Neutrophil (primary cell): ENCODE data around the gene BHMT.

ENCODE experiments used
- H3K27ac ChIP-seq: fragments of 200-600 bp; sonication (generic); 2 replicates; pipeline ENCODE4 v1.5.1; 2016; ENCODE audit warnings: mild to moderate bottlenecking, moderate library complexity
- H3K27me3 ChIP-seq: fragments of 200-600 bp; sonication (generic); 2 replicates; pipeline ENCODE4 v1.6.0; 2016; ENCODE audit warnings: mild to moderate bottlenecking
- H3K36me3 ChIP-seq: fragments of 200-600 bp; sonication (generic); 2 replicates; pipeline ENCODE4 v1.5.1; 2017
- H3K4me1 ChIP-seq, 2 experiments: fragments of 200-600 bp in 1 of 2; sonication (generic) in 1 of 2; 1 replicate in 1 of 2; 2 replicates in 1 of 2; pipeline versions ENCODE4 v1.5.1 to v1.6.1; 2013 to 2016; ENCODE audit warnings: low read depth in 1 of 2, low read length in 1 of 2, mild to moderate bottlenecking in 1 of 2, moderate library complexity in 1 of 2; ENCODE audit not compliant: control insufficient read depth in 1 of 2, insufficient read depth in 1 of 2
- H3K4me3 ChIP-seq, 2 experiments: fragments of 200-600 bp in 1 of 2; sonication (generic) in 1 of 2; 1 replicate in 1 of 2; 2 replicates in 1 of 2; pipeline ENCODE4 v1.5.1; 2013 to 2016; ENCODE audit warnings: low read depth in 1 of 2, low read length in 1 of 2, mild to moderate bottlenecking in 1 of 2, moderate library complexity in 1 of 2
- H3K9me3 ChIP-seq: fragments of 200-600 bp; sonication (generic); 2 replicates; pipeline ENCODE4 v1.5.1; 2016
- CTCF ChIP-seq: fragments of 200-600 bp; sonication (generic); IDR thresholded peaks from 2 replicates; pipeline ENCODE4 v1.5.1; 2016; ENCODE audit warnings: antibody characterized with exemption

Gene BHMT

DNA sequence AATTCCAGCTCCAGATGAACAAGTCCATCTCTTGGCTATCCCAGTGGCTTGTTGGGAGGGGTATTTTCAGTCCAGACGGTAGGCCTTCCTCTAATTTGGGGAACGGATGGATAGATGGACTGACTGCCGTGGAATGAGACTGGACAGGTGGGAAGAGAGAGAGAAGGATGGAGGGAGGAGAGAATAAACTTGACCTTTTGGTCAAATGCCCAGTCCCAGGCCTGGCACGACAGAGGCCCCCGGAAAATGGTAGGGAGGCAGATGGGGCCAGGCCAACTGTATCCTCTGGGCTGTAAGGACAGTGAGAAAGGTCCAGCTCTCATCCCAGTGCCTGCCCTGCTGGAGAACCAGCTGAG is 1.1 kb downstream of the BHMT start:
- Histone ChIP-seq H3K4me3 (no peak overlapping the region), H3K4me1 (no peaks in the 10 kb centered on the region), H3K9me3 (no peaks in the 10 kb centered on the region), H3K27me3 (peaks cover 71% of the 10 kb centered on the region), H3K36me3 (no peaks in the 10 kb centered on the region), H3K27ac (no peak overlapping the region)
- no peak for TF ChIP-seq CTCF

DNA sequence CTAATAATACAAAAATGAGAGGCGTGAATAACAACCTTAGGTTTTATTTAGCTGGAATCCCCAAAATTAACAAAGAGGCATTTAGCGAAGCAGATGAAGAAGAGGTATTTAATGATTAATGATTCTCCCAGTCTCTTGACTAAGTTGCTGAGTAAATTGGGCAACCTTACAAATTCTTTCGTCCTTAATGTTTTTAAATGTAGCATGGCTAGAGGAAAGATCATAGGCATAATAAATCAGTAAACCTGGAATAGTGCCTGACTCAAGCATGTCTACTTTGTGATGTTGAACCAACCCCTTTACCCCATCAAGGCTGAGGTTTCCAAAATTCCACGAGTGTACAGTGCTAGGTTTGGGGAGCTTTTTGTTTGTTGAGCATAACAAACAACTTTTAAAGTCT is 7.9 kb downstream of the BHMT start:
- peaks cover 0 to 4% of the 10 kb centered on the region in 2 experiments for H3K4me1 ChIP-seq
- no peak for TF ChIP-seq CTCF
- H3K4me3 ChIP-seq, result no peak overlapping the region
- no peaks in the 10 kb centered on the region for H3K9me3 ChIP-seq
- H3K36me3 ChIP-seq, result no peaks in the 10 kb centered on the region
- H3K27ac ChIP-seq, result no peak overlapping the region
- peaks cover 14% of the 10 kb centered on the region for H3K27me3 ChIP-seq

DNA sequence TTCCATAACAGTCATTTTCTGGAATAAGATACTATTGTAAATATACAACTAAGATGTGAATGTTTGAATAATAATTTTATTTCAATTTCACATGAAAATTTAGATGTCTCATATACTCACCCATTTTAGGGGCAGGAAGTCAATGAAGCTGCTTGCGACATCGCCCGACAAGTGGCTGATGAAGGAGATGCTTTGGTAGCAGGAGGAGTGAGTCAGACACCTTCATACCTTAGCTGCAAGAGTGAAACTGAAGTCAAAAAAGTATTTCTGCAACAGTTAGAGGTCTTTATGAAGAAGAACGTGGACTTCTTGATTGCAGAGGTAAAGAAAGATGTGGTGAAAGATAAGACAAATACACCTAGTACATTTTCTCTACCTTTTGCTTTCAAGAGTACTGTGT is 8.6 kb downstream of the BHMT start:
- TF ChIP-seq CTCF, result no peak
- Histone ChIP-seq H3K27me3 (peaks cover 7% of the 10 kb centered on the region), H3K4me3 (no peak overlapping the region), H3K27ac (no peak overlapping the region), H3K9me3 (no peaks in the 10 kb centered on the region), H3K4me1 (peaks cover 0 to 4% of the 10 kb centered on the region in 2 experiments), H3K36me3 (no peaks in the 10 kb centered on the region)

GRCh38 chr5:79122973-79123372 is 11.4 kb downstream of the BHMT start:
- H3K9me3 ChIP-seq, result no peaks in the 10 kb centered on the region
- H3K4me1 ChIP-seq, result peaks cover 0 to 4% of the 10 kb centered on the region in 2 experiments
- H3K27ac ChIP-seq, result no peak overlapping the region
- no peaks in the 10 kb centered on the region for H3K36me3 ChIP-seq
- H3K27me3 ChIP-seq, result no peaks in the 10 kb centered on the region
- no peak for TF ChIP-seq CTCF
- H3K4me3 ChIP-seq, result no peak overlapping the region

DNA sequence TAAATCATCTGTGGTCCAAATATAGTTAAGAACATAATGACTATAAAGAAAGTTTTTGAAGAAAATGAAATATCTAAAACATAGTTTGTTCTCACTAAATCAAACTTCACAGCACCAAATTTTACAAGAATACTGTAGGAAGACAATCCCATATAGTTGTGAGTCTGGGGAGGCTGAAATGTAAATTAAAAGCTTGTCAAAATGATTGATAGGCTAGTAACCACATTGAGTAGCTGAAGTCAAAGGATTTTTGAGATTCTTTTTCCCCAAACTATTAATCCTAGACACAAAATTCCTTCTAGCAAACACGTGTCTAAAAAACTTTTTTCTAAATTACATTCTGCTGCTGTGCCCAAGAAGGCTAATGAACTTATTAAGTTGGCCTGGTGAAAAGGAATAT is 13.0 kb downstream of the BHMT start:
- H3K4me3 ChIP-seq, result no peak overlapping the region
- no peak for TF ChIP-seq CTCF
- H3K4me1 ChIP-seq, result peaks cover 0 to 4% of the 10 kb centered on the region in 2 experiments
- H3K9me3 ChIP-seq, result no peaks in the 10 kb centered on the region
- no peaks in the 10 kb centered on the region for H3K36me3 ChIP-seq
- H3K27ac ChIP-seq, result no peak overlapping the region
- no peaks in the 10 kb centered on the region for H3K27me3 ChIP-seq

GRCh38 chr5:79130781-79131180 is 19.2 kb downstream of the BHMT start:
- Histone ChIP-seq H3K9me3 (no peaks in the 10 kb centered on the region), H3K27ac (no peak overlapping the region), H3K4me3 (no peak overlapping the region), H3K4me1 (peaks cover 0 to 6% of the 10 kb centered on the region in 2 experiments), H3K36me3 (no peaks in the 10 kb centered on the region), H3K27me3 (no peaks in the 10 kb centered on the region)
- no peak for TF ChIP-seq CTCF
